Sigmoid colon (tissue), 7 donors: ENCODE measurements around the gene MGRN1. TPM values are rescaled to one million over a fixed set of nuclear protein-coding genes. Genes with fewer than 3 reads are reported as not detected.

Experiments
- DNase-seq: peaks from one replicate; pipeline ENCODE4 v3.0.0-alpha.2; 2019
- H3K27ac ChIP-seq, 4 donors: fragments of 200-600 bp; sonication (generic); one replicate each; pipeline ENCODE4 v1.5.1; 2016 to 2019; ENCODE audit warnings: mild to moderate bottlenecking in 1 of 4
- H3K27me3 ChIP-seq, 3 donors: fragments of 200-600 bp; sonication (generic); one replicate each; pipeline ENCODE4 v1.5.1; 2019; ENCODE audit warnings: mild to moderate bottlenecking in 1 of 3
- H3K36me3 ChIP-seq, 4 donors: fragments of 200-600 bp; sonication (generic); one replicate each; pipeline ENCODE4 v1.5.1; 2016 to 2019
- H3K4me1 ChIP-seq, 4 donors: fragments of 200-600 bp; sonication (generic); one replicate each; pipeline ENCODE4 v1.5.1; 2017 to 2019
- H3K4me3 ChIP-seq, 4 donors: fragments of 200-600 bp; sonication (generic); one replicate each; pipeline ENCODE4 v1.5.1; 2017 to 2019; ENCODE audit warnings: mild to moderate bottlenecking in 2 of 4, moderate library complexity in 1 of 4
- H3K9me3 ChIP-seq, 4 donors: fragments of 200-600 bp in 3 of 4; sonication (generic) in 3 of 4; one replicate each; pipeline versions ENCODE4 v1.5.1 to v1.6.1; 2013 to 2019
- EP300 ChIP-seq, 4 donors: sonication (generic); formaldehyde crosslinking; IDR thresholded peaks; one replicate each; pipeline ENCODE4 v1.6.1; 2017; ENCODE audit warnings: antibody characterized with exemption in 4 of 4
- POLR2A ChIP-seq, 2 donors: fragments of 450-650 bp; IDR thresholded peaks; one replicate each; pipeline ENCODE4 v1.6.1; 2016; ENCODE audit warnings: antibody characterized with exemption in 2 of 2, mild to moderate bottlenecking in 2 of 2, moderate library complexity in 2 of 2
- POLR2AphosphoS5 ChIP-seq, 4 donors: sonication (generic); formaldehyde crosslinking; IDR thresholded peaks; one replicate each; pipeline ENCODE4 v1.6.1; 2017; ENCODE audit warnings: antibody characterized with exemption in 4 of 4
- WGBS, 2 donors: extraction: QIAGEN DNeasy Blood & Tissue Kit; methylation state at CpG; one replicate each; pipeline ENCODE4 v1.1.7; 2013; 5-methylcytosine and 5-hydroxymethylcytosine counted together
- intact Hi-C: fragments of 100-400 bp; cut with DNase I; formaldehyde crosslinking; loops from one replicate; pipeline ENCODE4 v1.15.1; 2023
- polyA plus RNA-seq, 3 donors: library from polyadenylated mRNA; stranded (reverse); fragments of 200-250 nt; gene quantifications; one replicate each; pipeline ENCODE4 v1.2.3, GENCODE V29; 2013
- total RNA-seq, 4 donors: library from RNA; depleted of rRNA; stranded (reverse); fragments of >200 nt; gene quantifications; one replicate each; pipeline ENCODE4 v1.1.0, GENCODE V29; 2016
- TF ChIP-seq, protein P1 (sequence below), 4 experiments: fragments of 450-650 bp in 3 of 4; fragments of 200-600 bp in 1 of 4; IDR thresholded peaks; one replicate each; pipeline ENCODE4 v1.5.1; 2016 to 2019; ENCODE audit warnings: antibody characterized with exemption in 4 of 4, mild to moderate bottlenecking in 3 of 4, moderate library complexity in 2 of 4
- donor health status: healthy with polysubstance abuse.
- donor health status: Bipolar disorder and iron deficiency.
- donor health status: healthy.

Gene MGRN1
- total and polyA plus RNA-seq, 7 donors = 16.8 to 37.9 (median 28.2) TPM

DNA sequence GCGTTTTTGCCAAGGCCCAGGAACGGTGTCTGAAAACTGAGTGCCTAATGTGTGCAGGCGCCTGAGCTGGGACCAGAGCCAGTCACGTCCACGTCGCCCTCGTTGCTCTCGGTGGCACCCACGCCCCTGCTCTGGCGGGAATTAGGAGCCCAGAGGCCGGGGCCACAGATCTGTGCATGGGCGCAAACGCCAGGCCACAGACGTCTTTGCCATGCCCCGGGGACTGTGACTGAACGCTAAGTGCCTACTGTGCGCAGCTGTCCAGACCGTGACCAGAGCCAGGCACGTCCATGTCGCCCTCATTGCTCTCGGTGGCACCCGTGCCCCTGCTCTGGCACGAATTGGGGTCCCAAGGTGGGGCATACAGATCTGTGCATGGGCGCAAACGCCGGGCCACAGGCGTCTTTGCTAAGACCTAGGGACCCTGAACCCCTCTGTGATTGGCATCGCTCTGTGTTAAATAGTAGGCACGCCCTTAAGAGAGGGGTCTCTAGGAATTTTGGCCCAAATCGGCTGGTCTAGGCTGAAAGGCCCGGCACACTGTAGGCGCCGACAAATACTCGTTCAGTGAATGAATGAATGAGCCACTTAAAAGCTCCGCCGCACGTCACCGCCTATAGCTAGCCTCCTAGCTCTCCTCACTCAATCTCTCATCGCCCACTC lies 9.1 kb upstream of the MGRN1 start:
- Histone ChIP-seq H3K9me3 (no peaks in the 10 kb centered on the region), H3K36me3 (no peaks in the 10 kb centered on the region), H3K27ac (peak overlapping the region; percentile 93 to 99 (median 97)), H3K4me1 (peaks cover 0 to 68% (median 66%) of the 10 kb centered on the region in 4 donors), H3K4me3 (peak overlapping the region in 3 of 4 donors; percentile 74 to 94 (median 94)), H3K27me3 (no peaks in the 10 kb centered on the region)
- WGBS, 2 donors = 79 to 83% methylated on average over 39 of the region's 39 CpGs
- TF ChIP-seq EP300 (IDR thresholded peaks at IDR 0.05) (no peak), POLR2AphosphoS5 (IDR thresholded peaks at IDR 0.05) (no peak), POLR2A (IDR thresholded peaks at IDR 0.05) (no peak)
- TF ChIP-seq, protein P1, sequence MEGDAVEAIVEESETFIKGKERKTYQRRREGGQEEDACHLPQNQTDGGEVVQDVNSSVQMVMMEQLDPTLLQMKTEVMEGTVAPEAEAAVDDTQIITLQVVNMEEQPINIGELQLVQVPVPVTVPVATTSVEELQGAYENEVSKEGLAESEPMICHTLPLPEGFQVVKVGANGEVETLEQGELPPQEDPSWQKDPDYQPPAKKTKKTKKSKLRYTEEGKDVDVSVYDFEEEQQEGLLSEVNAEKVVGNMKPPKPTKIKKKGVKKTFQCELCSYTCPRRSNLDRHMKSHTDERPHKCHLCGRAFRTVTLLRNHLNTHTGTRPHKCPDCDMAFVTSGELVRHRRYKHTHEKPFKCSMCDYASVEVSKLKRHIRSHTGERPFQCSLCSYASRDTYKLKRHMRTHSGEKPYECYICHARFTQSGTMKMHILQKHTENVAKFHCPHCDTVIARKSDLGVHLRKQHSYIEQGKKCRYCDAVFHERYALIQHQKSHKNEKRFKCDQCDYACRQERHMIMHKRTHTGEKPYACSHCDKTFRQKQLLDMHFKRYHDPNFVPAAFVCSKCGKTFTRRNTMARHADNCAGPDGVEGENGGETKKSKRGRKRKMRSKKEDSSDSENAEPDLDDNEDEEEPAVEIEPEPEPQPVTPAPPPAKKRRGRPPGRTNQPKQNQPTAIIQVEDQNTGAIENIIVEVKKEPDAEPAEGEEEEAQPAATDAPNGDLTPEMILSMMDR (IDR thresholded peaks at IDR 0.05) = no peak
- no peak for DNase-seq
- intact Hi-C loops = loop anchor here (2.0 kb wide), 2 partner anchors 77 kb away; partner anchors contain the start of genes CDIP1 and NUDT16L1

DNA sequence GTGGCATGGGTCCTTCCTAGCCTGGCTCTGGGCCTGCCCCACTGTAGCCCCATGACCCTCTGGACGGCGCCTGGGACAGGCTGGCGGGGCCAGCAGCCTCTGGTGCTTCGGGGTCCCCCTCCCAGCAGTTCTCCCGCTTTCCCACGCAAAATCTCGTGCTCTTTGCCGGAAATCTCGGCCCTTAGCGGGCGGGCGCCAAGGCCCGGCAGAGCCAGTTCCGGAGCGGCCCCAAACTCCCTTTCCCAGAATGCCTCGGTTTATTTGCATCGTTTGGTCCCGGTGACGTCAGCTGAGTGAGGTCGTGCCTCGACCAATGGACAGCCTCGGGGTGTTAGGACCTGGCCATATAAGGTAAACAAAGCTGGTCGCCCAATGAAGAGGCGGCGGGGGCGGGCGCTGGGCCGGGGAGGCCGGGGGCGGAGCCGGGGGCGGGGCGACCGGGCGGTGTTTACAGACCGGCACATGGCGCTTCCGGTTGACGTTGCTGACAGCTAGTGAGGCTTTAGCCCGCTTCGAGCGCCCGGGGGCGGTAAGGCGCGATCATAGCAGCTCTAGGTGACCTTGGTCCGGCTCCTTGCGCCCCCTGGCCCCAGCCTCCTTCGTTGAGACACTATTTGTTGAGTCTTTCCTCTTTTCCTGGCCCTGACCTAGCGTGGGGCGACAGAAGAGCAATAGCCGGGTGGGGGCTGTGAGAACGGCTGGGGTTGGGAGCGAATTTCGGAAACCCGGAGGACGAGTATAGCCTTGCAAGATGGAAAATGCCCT lies 8.4 kb upstream of the MGRN1 start:
- H3K27ac ChIP-seq = peak overlapping the region; percentile 93 to 99 (median 97)
- H3K27me3 ChIP-seq = no peaks in the 10 kb centered on the region
- peaks cover 0 to 61% (median 59%) of the 10 kb centered on the region in 4 donors for H3K4me1 ChIP-seq
- no peaks in the 10 kb centered on the region for H3K36me3 ChIP-seq
- no peaks in the 10 kb centered on the region for H3K9me3 ChIP-seq
- peak; percentile 100 for DNase-seq
- intact Hi-C loops = loop anchor here (2.0 kb wide), 1 partner anchor 77 kb away; the partner anchor contains the start of gene NUDT16L1
- peak overlapping the region; percentile 55 to 74 (median 63) for H3K4me3 ChIP-seq
- TF ChIP-seq POLR2AphosphoS5 (IDR thresholded peaks at IDR 0.05) (peak; percentile 92 to 96 (median 93)), POLR2A (IDR thresholded peaks at IDR 0.05) (peak; percentile 87 to 91), EP300 (IDR thresholded peaks at IDR 0.05) (peak in 2 of 4 donors; percentile 44 to 87)
- TF ChIP-seq, protein P1 (IDR thresholded peaks at IDR 0.05) = peak in 2 of 4 experiments; percentile 21 to 33
- 1% methylated on average over 57 of the region's 57 CpGs for WGBS, 2 donors

DNA sequence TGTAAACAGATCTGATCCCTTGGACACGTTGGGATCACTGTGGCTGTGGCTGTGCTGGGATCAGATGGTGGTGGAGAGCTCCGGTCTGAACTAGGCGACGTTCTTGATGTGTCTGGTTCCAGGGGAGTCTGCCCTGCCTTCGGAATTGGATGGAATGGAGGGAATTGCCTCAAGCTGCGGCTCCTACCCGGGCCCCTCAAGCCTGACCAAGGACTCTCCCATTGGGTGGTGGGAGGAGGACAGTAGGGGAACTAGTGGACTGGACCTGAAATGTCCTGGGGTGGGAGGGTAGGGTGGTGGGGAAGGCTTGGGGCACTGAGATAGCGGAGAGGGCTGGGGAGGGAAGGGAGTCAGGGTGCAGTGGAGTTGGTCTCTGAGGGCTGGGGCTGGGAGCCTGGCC lies 6.7 kb upstream of the MGRN1 start:
- 94% methylated on average over 8 of the region's 8 CpGs for WGBS, 2 donors

DNA sequence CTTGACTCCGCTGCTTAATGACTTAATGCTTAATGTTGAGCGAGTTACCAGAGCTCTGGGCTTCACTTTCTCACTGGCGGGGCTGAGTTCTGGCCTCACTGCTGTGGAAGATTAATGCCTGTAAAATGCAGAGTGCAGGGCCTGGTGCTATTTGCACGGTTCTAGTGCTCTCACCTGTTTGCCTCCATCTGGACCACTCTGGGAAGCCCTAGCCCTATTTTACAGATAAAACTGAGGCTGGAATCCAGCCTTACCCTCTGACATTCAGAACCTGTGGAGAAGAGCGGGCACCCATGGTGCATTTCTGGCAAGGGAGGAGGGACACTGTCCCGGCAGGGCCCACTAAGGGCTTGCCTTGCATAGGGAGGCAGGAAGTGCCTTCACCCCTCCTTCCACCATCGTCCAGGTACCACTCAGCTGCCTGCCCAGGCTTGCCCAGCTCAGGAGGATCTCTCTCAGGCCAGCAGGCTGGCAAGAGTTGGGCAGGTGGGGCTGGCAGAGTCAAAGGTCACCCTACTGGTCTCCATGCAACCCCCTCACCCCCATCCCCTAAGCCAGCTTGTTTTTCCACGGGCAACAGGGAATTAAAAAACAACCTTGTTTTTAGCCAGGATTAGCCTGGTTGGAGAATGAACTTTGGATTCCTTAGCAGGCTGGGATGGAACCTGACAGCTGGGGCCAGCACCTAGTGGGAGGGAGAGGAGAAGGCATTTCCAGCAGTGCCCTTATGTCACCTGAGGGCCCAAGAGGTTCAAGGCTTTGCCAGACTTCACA lies 5.8 kb upstream of the MGRN1 start:
- Histone ChIP-seq H3K4me3 (no peak overlapping the region), H3K36me3 (no peaks in the 10 kb centered on the region), H3K9me3 (no peaks in the 10 kb centered on the region), H3K27me3 (no peaks in the 10 kb centered on the region), H3K4me1 (peaks cover 0 to 39% (median 34%) of the 10 kb centered on the region in 4 donors), H3K27ac (peak overlapping the region in 1 of 4 donors; percentile 93)
- no peak for TF ChIP-seq POLR2AphosphoS5 (IDR thresholded peaks at IDR 0.05)
- TF ChIP-seq, protein P1 (IDR thresholded peaks at IDR 0.05) = no peak
- no peak for TF ChIP-seq POLR2A (IDR thresholded peaks at IDR 0.05)
- TF ChIP-seq EP300 (IDR thresholded peaks at IDR 0.05) = no peak
- intact Hi-C loops = no loop called here
- no peak for DNase-seq
- 65 to 73% methylated on average over 8 of the region's 8 CpGs for WGBS, 2 donors

More for the DNA sequence above, 6.7 kb upstream of the MGRN1 start:
- Histone ChIP-seq H3K4me3 (no peak overlapping the region), H3K36me3 (no peaks in the 10 kb centered on the region), H3K9me3 (no peaks in the 10 kb centered on the region), H3K27me3 (no peaks in the 10 kb centered on the region), H3K27ac (peak overlapping the region; percentile 93 to 99 (median 97)), H3K4me1 (peaks cover 0 to 45% (median 42%) of the 10 kb centered on the region in 4 donors)
- TF ChIP-seq, protein P1 (IDR thresholded peaks at IDR 0.05) = no peak
- no peak for TF ChIP-seq POLR2AphosphoS5 (IDR thresholded peaks at IDR 0.05)
- no peak for DNase-seq
- intact Hi-C loops = loop anchor here (2.0 kb wide), 1 partner anchor 75 kb away; the partner anchor contains the start of gene NUDT16L1
